Panc1 (cell line): ENCODE measurements around the gene GBE1.

Source experiments
- CTCF ChIP-seq: fragments of 450-650 bp; IDR thresholded peaks from 2 replicates; pipeline ENCODE4 v1.5.1; 2017; ENCODE audit warnings: mild to moderate bottlenecking
- POLR2AphosphoS5 ChIP-seq: IDR thresholded peaks from 2 replicates; pipeline ENCODE4 v1.6.1; 2012; ENCODE audit warnings: mild to moderate bottlenecking, low read depth, low read length, moderate library complexity

- TF ChIP-seq CTCF, result peak; percentile 75
- no peak for TF ChIP-seq POLR2AphosphoS5
Measured at GRCh38 chr3:81581966-81582599, 179.4 kb downstream of the GBE1 start.
